Measurements from ENCODE around the gene VAV3. TPM values are rescaled to one million over a fixed set of nuclear protein-coding genes. Genes with fewer than 3 reads are reported as not detected.

VAV3 gene
- total RNA-seq, 1 donor from 2014 or later = 2.9 TPM

DNA sequence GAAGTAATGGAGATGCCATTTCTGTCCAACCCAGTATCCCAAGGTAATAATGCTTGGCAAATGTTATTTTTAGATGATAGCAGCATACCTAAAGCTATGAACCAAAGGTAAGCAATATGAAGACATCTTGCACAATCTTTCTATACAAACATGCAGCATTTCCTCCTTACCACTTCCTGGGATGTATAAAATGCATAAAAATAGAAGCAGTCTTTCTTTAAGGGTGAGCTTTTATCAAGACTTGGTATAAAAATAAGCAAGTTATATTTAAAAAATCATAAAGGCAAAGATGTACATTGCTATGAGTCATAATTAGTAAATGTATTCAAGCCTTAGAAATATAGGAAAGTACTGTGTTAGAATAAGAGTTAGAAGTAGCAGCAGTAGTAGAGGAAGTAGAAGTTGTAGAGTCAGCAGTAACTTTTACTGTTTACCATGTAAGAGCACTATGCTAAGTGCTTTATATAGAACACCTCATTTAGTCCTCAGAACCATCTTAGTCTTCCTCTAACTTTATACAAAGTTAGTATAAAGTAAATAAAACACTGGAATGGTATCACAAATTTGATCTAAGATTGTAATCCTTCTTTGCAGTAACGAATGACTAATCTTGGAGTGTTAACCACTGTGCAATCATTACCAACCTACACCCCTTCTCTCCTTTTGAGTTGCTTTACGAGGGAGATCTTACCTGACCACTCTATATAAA, 371.3 kb downstream of the VAV3 start:
- Mint-ChIP-seq H3K27ac (ENCODE audit: unreplicated experiment) (no peak overlapping the region), H3K36me3 (ENCODE audit: low read depth) (no peaks in the 10 kb centered on the region), H3K4me3 (no peak overlapping the region), H3K27me3 (ENCODE audit: low read depth) (no peaks in the 10 kb centered on the region), H3K9me3 (no peaks in the 10 kb centered on the region), H3K4me1 (peaks cover 10% of the 10 kb centered on the region)
- DNase-seq (ENCODE audit: low read depth, low spot score) = no peak
- TF ChIP-seq, protein P1, sequence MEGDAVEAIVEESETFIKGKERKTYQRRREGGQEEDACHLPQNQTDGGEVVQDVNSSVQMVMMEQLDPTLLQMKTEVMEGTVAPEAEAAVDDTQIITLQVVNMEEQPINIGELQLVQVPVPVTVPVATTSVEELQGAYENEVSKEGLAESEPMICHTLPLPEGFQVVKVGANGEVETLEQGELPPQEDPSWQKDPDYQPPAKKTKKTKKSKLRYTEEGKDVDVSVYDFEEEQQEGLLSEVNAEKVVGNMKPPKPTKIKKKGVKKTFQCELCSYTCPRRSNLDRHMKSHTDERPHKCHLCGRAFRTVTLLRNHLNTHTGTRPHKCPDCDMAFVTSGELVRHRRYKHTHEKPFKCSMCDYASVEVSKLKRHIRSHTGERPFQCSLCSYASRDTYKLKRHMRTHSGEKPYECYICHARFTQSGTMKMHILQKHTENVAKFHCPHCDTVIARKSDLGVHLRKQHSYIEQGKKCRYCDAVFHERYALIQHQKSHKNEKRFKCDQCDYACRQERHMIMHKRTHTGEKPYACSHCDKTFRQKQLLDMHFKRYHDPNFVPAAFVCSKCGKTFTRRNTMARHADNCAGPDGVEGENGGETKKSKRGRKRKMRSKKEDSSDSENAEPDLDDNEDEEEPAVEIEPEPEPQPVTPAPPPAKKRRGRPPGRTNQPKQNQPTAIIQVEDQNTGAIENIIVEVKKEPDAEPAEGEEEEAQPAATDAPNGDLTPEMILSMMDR (conservative IDR thresholded peaks at IDR 0.05) = no peak

DNA sequence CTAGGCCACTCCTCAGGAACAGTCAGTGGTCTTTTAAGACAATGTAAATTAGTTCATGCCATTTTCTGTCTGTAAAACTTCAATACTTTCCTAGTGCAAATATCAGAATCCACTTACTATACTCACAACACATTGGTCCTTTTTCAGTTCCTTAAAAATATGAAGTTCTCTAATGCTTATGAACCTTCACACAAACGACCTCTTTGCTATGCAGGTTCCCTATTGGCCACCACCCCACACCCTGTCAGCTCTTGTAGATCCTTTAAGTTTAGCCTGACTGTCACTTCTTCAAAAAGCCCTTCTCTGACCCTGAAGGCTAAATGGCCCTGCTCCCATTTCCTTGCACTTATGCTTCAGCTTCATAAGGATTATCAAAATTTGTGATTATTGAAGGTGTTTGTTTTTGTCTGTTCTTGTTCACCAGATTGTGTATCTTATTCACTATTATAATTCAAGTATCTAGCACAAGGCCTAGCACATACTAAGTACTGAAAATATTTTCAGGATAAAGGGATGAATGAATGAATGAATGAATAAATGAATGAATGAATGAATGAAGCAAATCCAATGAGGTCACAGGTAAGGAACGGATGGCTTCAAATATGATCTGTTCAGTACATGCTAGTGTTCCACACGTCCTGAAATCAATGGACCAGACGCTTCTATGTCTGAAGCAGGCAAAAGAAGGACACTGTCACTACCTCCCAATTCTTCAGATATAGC, 373.9 kb downstream of the VAV3 start:
- Mint-ChIP-seq H3K9me3 (no peaks in the 10 kb centered on the region), H3K36me3 (ENCODE audit: low read depth) (no peaks in the 10 kb centered on the region), H3K4me3 (no peak overlapping the region), H3K27me3 (ENCODE audit: low read depth) (no peaks in the 10 kb centered on the region), H3K4me1 (peaks cover 10% of the 10 kb centered on the region), H3K27ac (ENCODE audit: unreplicated experiment) (no peak overlapping the region)
- TF ChIP-seq, protein P1 (conservative IDR thresholded peaks at IDR 0.05) = no peak
- no peak for DNase-seq (ENCODE audit: low read depth, low spot score)

GRCh38 chr1:107590087-107590486, 374.9 kb downstream of the VAV3 start:
- no peak for DNase-seq (ENCODE audit: low read depth, low spot score)
- peaks cover 10% of the 10 kb centered on the region for H3K4me1 Mint-ChIP-seq
- TF ChIP-seq, protein P1 (conservative IDR thresholded peaks at IDR 0.05) = no peak
- H3K4me3 Mint-ChIP-seq = no peak overlapping the region
- H3K27ac Mint-ChIP-seq (ENCODE audit: unreplicated experiment) = no peak overlapping the region
- no peaks in the 10 kb centered on the region for H3K27me3 Mint-ChIP-seq (ENCODE audit: low read depth)
- no peaks in the 10 kb centered on the region for H3K9me3 Mint-ChIP-seq
- H3K36me3 Mint-ChIP-seq (ENCODE audit: low read depth) = no peaks in the 10 kb centered on the region

DNA sequence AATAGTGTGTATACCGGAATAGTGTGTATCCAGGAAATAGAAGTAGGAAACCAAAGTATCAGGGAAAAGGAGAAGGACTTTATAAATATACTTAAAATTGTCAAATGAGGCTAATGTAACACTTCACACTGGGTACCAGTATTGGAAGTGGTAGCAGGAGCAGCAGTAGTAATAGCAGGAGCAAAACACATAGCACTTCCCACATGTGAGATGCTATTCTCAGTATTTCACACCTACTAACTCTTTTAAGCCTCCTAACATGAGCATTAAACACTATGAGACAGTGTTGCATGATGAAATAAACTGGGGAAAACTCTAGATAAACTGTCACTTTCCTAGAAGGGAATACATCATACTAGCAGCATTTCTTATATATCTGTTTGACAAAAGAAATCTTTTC, 376.7 kb downstream of the VAV3 start:
- Mint-ChIP-seq H3K4me1 (peaks cover 10% of the 10 kb centered on the region), H3K36me3 (ENCODE audit: low read depth) (no peaks in the 10 kb centered on the region), H3K27ac (ENCODE audit: unreplicated experiment) (no peak overlapping the region), H3K27me3 (ENCODE audit: low read depth) (no peaks in the 10 kb centered on the region), H3K9me3 (no peaks in the 10 kb centered on the region), H3K4me3 (no peak overlapping the region)
- DNase-seq (ENCODE audit: low read depth, low spot score) = no peak
- TF ChIP-seq, protein P1 (conservative IDR thresholded peaks at IDR 0.05) = no peak

- no peaks in the 10 kb centered on the region for H3K27me3 Mint-ChIP-seq (ENCODE audit: low read depth)
- no peak overlapping the region for H3K4me3 Mint-ChIP-seq
- TF ChIP-seq, protein P1 (conservative IDR thresholded peaks at IDR 0.05) = no peak
- no peak overlapping the region for H3K27ac Mint-ChIP-seq (ENCODE audit: unreplicated experiment)
- H3K4me1 Mint-ChIP-seq = peaks cover 7% of the 10 kb centered on the region
- no peaks in the 10 kb centered on the region for H3K9me3 Mint-ChIP-seq
- DNase-seq (ENCODE audit: low read depth, low spot score) = no peak
- H3K36me3 Mint-ChIP-seq (ENCODE audit: low read depth) = no peaks in the 10 kb centered on the region
Observed at GRCh38 chr1:107575226-107575625, 389.8 kb downstream of the VAV3 start.
